PC-3 (cell line): Measurements from ENCODE around the gene ZSWIM8. TPM values are rescaled to one million over a fixed set of nuclear protein-coding genes. Genes with fewer than 3 reads are reported as not detected.

ENCODE experiments used
- ATAC-seq: fragments of 200-7000 bp; cut with Tn5 transposase; 2 replicates; pipeline ENCODE4 v1.9.1; 2020; ENCODE audit warnings: mild to moderate bottlenecking, moderate library complexity
- BruUV-seq: library from RNA; stranded (reverse); fragments of 400-500 nt; replicated peaks from 2 replicates; lab custom pipeline; 2021; lab: Mats Ljungman, UMichigan
- CTCF ChIA-PET: fragments of 300-600 bp; sonication (Branson Sonifier 250); formaldehyde crosslinking; loops from one replicate; lab custom pipeline; 2022; ENCODE audit warnings: antibody characterized with exemption; lab: Charles Lee
- POLR2A ChIA-PET: fragments of 300-600 bp; sonication (Branson Sonifier 250); formaldehyde crosslinking; loops from one replicate; lab custom pipeline; 2022; ENCODE audit warnings: antibody characterized with exemption; ENCODE audit not compliant: unreplicated experiment; lab: Charles Lee
- DNase-seq: peaks from one replicate; pipeline ENCODE4 v3.0.0-alpha.2; 2015
- H2AFZ ChIP-seq: fragments of 300-600 bp; sonication (generic); 2 replicates; pipeline ENCODE4 v1.6.0; 2016; ENCODE audit warnings: antibody characterized with exemption, low read length
- H3F3A ChIP-seq: fragments of 300-600 bp; sonication (generic); one replicate; pipeline ENCODE4 v1.6.0; 2017; ENCODE audit warnings: antibody characterized with exemption, low read length, control low read depth, mild to moderate bottlenecking; ENCODE audit not compliant: unreplicated experiment
- H3K27ac ChIP-seq: fragments of 300-600 bp; sonication (generic); 2 replicates; pipeline ENCODE4 v1.5.1; 2016; ENCODE audit warnings: mild to moderate bottlenecking, low read length
- H3K27me3 ChIP-seq: fragments of 300-600 bp; sonication (generic); 2 replicates; pipeline ENCODE4 v1.6.1; 2016; ENCODE audit warnings: low read length, mixed read lengths
- H3K36me3 ChIP-seq: fragments of 300-600 bp; sonication (generic); 2 replicates; pipeline ENCODE4 v1.6.1; 2016; ENCODE audit warnings: low read depth, mixed run types, low read length, mixed read lengths
- H3K4me1 ChIP-seq: fragments of 300-600 bp; sonication (generic); 2 replicates; pipeline ENCODE4 v1.5.1; 2016; ENCODE audit warnings: low read length; ENCODE audit not compliant: insufficient read depth
- H3K4me2 ChIP-seq: fragments of 300-600 bp; sonication (generic); 2 replicates; pipeline ENCODE4 v1.6.0; 2016; ENCODE audit warnings: low read length
- H3K4me3 ChIP-seq: fragments of 300-600 bp; sonication (generic); 2 replicates; pipeline ENCODE4 v1.5.1; 2016; ENCODE audit warnings: mild to moderate bottlenecking, low read length, mixed read lengths
- H3K79me2 ChIP-seq: fragments of 300-600 bp; sonication (generic); 2 replicates; pipeline ENCODE4 v1.6.1; 2017; ENCODE audit warnings: low read length, mixed read lengths
- H3K9ac ChIP-seq: fragments of 300-600 bp; sonication (generic); 2 replicates; pipeline ENCODE4 v1.6.0; 2016; ENCODE audit warnings: mild to moderate bottlenecking, low read length
- H3K9me2 ChIP-seq: fragments of 300-600 bp; sonication (generic); replicated peaks from 2 replicates; pipeline ENCODE4 v1.6.1; 2016; ENCODE audit warnings: mixed run types, low read length, mixed read lengths
- H3K9me3 ChIP-seq: fragments of 300-600 bp; sonication (generic); 2 replicates; pipeline ENCODE4 v1.6.1; 2016; ENCODE audit warnings: low read length, mixed read lengths
- H4K20me1 ChIP-seq: fragments of 300-600 bp; sonication (generic); 2 replicates; pipeline ENCODE4 v1.6.1; 2016; ENCODE audit warnings: low read length, mixed read lengths
- EZH2 ChIP-seq: fragments of 300-600 bp; sonication (generic); IDR thresholded peaks from one replicate; pipeline ENCODE4 v1.6.1; 2017; ENCODE audit warnings: antibody characterized with exemption, mild to moderate bottlenecking, low read length; ENCODE audit not compliant: unreplicated experiment
- EZH2phosphoT487 ChIP-seq: fragments of 300-600 bp; sonication (generic); IDR thresholded peaks from 2 replicates; pipeline ENCODE4 v1.6.1; 2018; ENCODE audit warnings: mild to moderate bottlenecking, antibody characterized with exemption, low read length, borderline replicate concordance
- intact Hi-C: fragments of 100-400 bp; cut with micrococcal nuclease; formaldehyde crosslinking; loops from 2 replicates; pipeline ENCODE4 v1.9.0; 2023
- total RNA-seq: library from RNA; depleted of rRNA; stranded (reverse); fragments of >200 nt; gene quantifications from 2 replicates; pipeline ENCODE4 v1.2.3, GENCODE V29; 2014
- TF ChIP-seq, protein P1 (sequence below): fragments of 300-600 bp; sonication (generic); conservative IDR thresholded peaks from 2 replicates; pipeline ENCODE4 v1.5.1; 2017; ENCODE audit warnings: antibody characterized with exemption, low read depth, mild to moderate bottlenecking, low read length

ZSWIM8 gene
- total RNA-seq, 1 experiment from 2014 or later, result 152 TPM

DNA sequence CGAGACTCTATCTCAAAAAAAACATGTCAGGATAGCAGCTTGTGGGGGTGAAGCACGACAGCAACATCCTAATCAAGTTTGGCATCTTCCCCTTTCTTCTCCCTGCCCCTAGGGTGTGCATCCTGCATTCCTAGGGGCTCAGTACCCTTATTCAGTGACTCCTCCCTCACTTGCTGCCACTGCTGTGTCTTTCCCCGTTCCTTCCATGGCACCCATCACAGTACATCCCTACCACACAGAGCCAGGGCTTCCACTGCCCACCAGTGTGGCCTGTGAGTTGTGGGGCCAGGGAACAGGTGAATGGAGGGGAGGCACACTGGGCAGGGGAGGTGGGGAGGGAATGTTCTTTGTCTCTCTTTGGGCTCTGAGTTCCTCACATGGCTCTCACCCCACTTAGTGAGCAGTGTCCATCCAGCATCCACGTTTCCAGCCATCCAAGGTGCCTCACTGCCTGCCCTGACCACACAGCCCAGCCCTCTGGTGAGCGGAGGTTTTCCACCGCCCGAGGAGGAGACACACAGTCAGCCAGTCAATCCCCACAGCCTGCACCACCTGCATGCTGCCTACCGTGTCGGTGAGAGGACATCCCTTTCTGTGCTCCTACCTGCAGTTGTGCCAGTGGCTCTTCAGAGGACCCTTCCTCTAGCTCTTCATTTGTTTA lies 14.6 kb downstream of the ZSWIM8 start:
- DNase-seq (no peak), ATAC-seq (peak; percentile 2)
- TF ChIP-seq, protein P1, sequence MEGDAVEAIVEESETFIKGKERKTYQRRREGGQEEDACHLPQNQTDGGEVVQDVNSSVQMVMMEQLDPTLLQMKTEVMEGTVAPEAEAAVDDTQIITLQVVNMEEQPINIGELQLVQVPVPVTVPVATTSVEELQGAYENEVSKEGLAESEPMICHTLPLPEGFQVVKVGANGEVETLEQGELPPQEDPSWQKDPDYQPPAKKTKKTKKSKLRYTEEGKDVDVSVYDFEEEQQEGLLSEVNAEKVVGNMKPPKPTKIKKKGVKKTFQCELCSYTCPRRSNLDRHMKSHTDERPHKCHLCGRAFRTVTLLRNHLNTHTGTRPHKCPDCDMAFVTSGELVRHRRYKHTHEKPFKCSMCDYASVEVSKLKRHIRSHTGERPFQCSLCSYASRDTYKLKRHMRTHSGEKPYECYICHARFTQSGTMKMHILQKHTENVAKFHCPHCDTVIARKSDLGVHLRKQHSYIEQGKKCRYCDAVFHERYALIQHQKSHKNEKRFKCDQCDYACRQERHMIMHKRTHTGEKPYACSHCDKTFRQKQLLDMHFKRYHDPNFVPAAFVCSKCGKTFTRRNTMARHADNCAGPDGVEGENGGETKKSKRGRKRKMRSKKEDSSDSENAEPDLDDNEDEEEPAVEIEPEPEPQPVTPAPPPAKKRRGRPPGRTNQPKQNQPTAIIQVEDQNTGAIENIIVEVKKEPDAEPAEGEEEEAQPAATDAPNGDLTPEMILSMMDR, result no peak
- no peak for TF ChIP-seq EZH2
- no peak for TF ChIP-seq EZH2phosphoT487
- no peaks in the 10 kb centered on the region for H3K27me3 ChIP-seq
- no peak overlapping the region for H3K4me2 ChIP-seq
- ChIA-PET POLR2A (interaction anchor here (0.6 kb wide), 1 partner anchor 16 kb away, joined by 15 read pairs; no protein-coding TSS in a partner anchor), CTCF (no interaction called here)
- no peaks in the 10 kb centered on the region for H3F3A ChIP-seq
- no peak overlapping the region for H3K4me3 ChIP-seq
- no TSS peak for BruUV-seq
- no peaks in the 10 kb centered on the region for H3K4me1 ChIP-seq
- H3K79me2 ChIP-seq, result no peaks in the 10 kb centered on the region
- H2AFZ ChIP-seq, result no peak overlapping the region
- H3K27ac ChIP-seq, result no peak overlapping the region
- H3K9ac ChIP-seq, result no peak overlapping the region
- intact Hi-C loops, result no loop called here
- H3K9me2 ChIP-seq, result no peaks in the 10 kb centered on the region
- H3K9me3 ChIP-seq, result no peaks in the 10 kb centered on the region
- H4K20me1 ChIP-seq, result no peaks in the 10 kb centered on the region
- peaks cover 79% of the 10 kb centered on the region for H3K36me3 ChIP-seq

- no peaks in the 10 kb centered on the region for H3K79me2 ChIP-seq
- H2AFZ ChIP-seq, result no peak overlapping the region
- POLR2A ChIA-PET, result interaction anchor here (0.6 kb wide), 1 partner anchor 16 kb away, joined by 15 read pairs; no protein-coding TSS in a partner anchor
- intact Hi-C loops, result no loop called here
- H3K9me3 ChIP-seq, result no peaks in the 10 kb centered on the region
- BruUV-seq, result no TSS peak
- H3F3A ChIP-seq, result no peaks in the 10 kb centered on the region
- H3K27me3 ChIP-seq, result no peaks in the 10 kb centered on the region
- H3K4me3 ChIP-seq, result no peak overlapping the region
- no peaks in the 10 kb centered on the region for H4K20me1 ChIP-seq
- ATAC-seq, result no peak
- peaks cover 77% of the 10 kb centered on the region for H3K36me3 ChIP-seq
- no peak overlapping the region for H3K4me2 ChIP-seq
- DNase-seq, result no peak
- H3K9me2 ChIP-seq, result no peaks in the 10 kb centered on the region
- TF ChIP-seq EZH2phosphoT487 (no peak), EZH2 (no peak)
- TF ChIP-seq, protein P1, result no peak
- no peaks in the 10 kb centered on the region for H3K4me1 ChIP-seq
- no peak overlapping the region for H3K27ac ChIP-seq
- CTCF ChIA-PET, result interaction anchor here (0.6 kb wide), 1 partner anchor 23 kb away, joined by 6 read pairs; no protein-coding TSS in a partner anchor
- H3K9ac ChIP-seq, result no peak overlapping the region
Observed at GRCh38 chr10:73800560-73801252, 15.3 kb downstream of the ZSWIM8 start.

- BruUV-seq, result TSS peak; percentile 11
- Histone ChIP-seq H4K20me1 (no peaks in the 10 kb centered on the region), H3K27me3 (no peaks in the 10 kb centered on the region), H3K79me2 (no peaks in the 10 kb centered on the region), H3F3A (no peaks in the 10 kb centered on the region), H3K9me2 (no peaks in the 10 kb centered on the region), H3K4me3 (no peak overlapping the region), H3K9ac (no peak overlapping the region), H3K27ac (no peak overlapping the region), H3K4me2 (no peak overlapping the region), H3K9me3 (no peaks in the 10 kb centered on the region), H2AFZ (no peak overlapping the region), H3K4me1 (no peaks in the 10 kb centered on the region), H3K36me3 (peaks cover 82% of the 10 kb centered on the region)
- no peak for DNase-seq
- TF ChIP-seq EZH2, result no peak
- ATAC-seq, result no peak
- intact Hi-C loops, result no loop called here
- CTCF ChIA-PET, result interaction anchor here (0.6 kb wide), 1 partner anchor 23 kb away, joined by 6 read pairs; no protein-coding TSS in a partner anchor
- POLR2A ChIA-PET, result no interaction called here
Observed at GRCh38 chr10:73801253-73801590, 15.8 kb downstream of the ZSWIM8 start.
